ENCODE measurements around the gene CDK6.

The CDK6 gene

GRCh38 chr7:92671505-92672169 lies 164.7 kb downstream of the CDK6 start:
- ATAC-seq, result peak; percentile 59 to 73

GRCh38 chr7:92670204-92670851 lies 166.0 kb downstream of the CDK6 start:
- ATAC-seq, result no peak

- ATAC-seq, result no peak
Observed at GRCh38 chr7:92669616-92670165, 166.7 kb downstream of the CDK6 start.

- ATAC-seq, result no peak
Observed at GRCh38 chr7:92668564-92668963, 167.8 kb downstream of the CDK6 start.

- no peak for ATAC-seq
Observed at GRCh38 chr7:92667816-92668535, 168.4 kb downstream of the CDK6 start.

- ATAC-seq, result no peak
Observed at GRCh38 chr7:92665926-92666325, 170.4 kb downstream of the CDK6 start.

GRCh38 chr7:92661651-92662050 lies 174.7 kb downstream of the CDK6 start:
- ATAC-seq, result no peak

GRCh38 chr7:92658671-92659070 lies 177.7 kb downstream of the CDK6 start:
- ATAC-seq, result no peak

- no peak for ATAC-seq
Observed at GRCh38 chr7:92657391-92657790, 179.0 kb downstream of the CDK6 start.

- no peak for ATAC-seq
Observed at GRCh38 chr7:92656121-92656520, 180.3 kb downstream of the CDK6 start.

- ATAC-seq, result no peak
Observed at GRCh38 chr7:92655346-92655884, 181.0 kb downstream of the CDK6 start.

GRCh38 chr7:92653136-92653535 lies 183.2 kb downstream of the CDK6 start:
- ATAC-seq, result no peak

- peak; percentile 39 to 42 for ATAC-seq
Observed at GRCh38 chr7:92652536-92652935, 183.8 kb downstream of the CDK6 start.

- ATAC-seq, result no peak
Observed at GRCh38 chr7:92650391-92650790, 186.0 kb downstream of the CDK6 start.

GRCh38 chr7:92648067-92648466 lies 188.3 kb downstream of the CDK6 start:
- ATAC-seq, result peak; percentile 35 to 53

- ATAC-seq, result no peak
Observed at GRCh38 chr7:92647652-92648051, 188.7 kb downstream of the CDK6 start.

- no peak for ATAC-seq
Observed at GRCh38 chr7:92647011-92647625, 189.3 kb downstream of the CDK6 start.

- ATAC-seq, result peak; percentile 22 to 36
Observed at GRCh38 chr7:92645114-92646061, 191.0 kb downstream of the CDK6 start.

- no peak for ATAC-seq
Observed at GRCh38 chr7:92644406-92645113, 191.8 kb downstream of the CDK6 start.

- no peak for ATAC-seq
Observed at GRCh38 chr7:92643821-92644220, 192.6 kb downstream of the CDK6 start.

- ATAC-seq, result peak; percentile 78 to 79
Observed at GRCh38 chr7:92641921-92642511, 194.4 kb downstream of the CDK6 start.

Measured in activated CD4-positive, CD25-positive, alpha-beta regulatory T cell treated with anti-CD3 and anti-CD28 coated beads, Interleukin-2, amount 50 U/mL, for 24 hours (primary cell).